GM12878 (cell line): ENCODE data around the gene WWTR1. TPM values are rescaled to one million over a fixed set of nuclear protein-coding genes. Genes with fewer than 3 reads are reported as not detected.

Experiments used
- ATAC-seq: fragments of 200-7000 bp; cut with Tn5 transposase; 3 replicates; pipeline ENCODE4 v1.9.1; 2020; ENCODE audit warnings: mild to moderate bottlenecking, moderate library complexity
- BruUV-seq: library from RNA; stranded (reverse); fragments of 400-500 nt; replicated peaks from 2 replicates; lab custom pipeline; 2021; lab: Mats Ljungman, UMichigan
- CTCF ChIA-PET: fragments of 300-600 bp; sonication (Branson Sonifier 250); formaldehyde crosslinking; extraction: SDS; loops from one replicate; lab custom pipeline; 2021; ENCODE audit warnings: inconsistent platforms; lab: Yijun Ruan, JAX
- POLR2A ChIA-PET: fragments of 350-600 bp; formaldehyde crosslinking; extraction: SDS; loops from one replicate; lab custom pipeline; 2021; ENCODE audit warnings: inconsistent platforms; lab: Charles Lee
- RAD21 ChIA-PET: fragments of 300-600 bp; sonication (Branson Sonifier 250); formaldehyde crosslinking; loops from one replicate; lab custom pipeline; 2023; ENCODE audit warnings: antibody characterized with exemption; ENCODE audit not compliant: unreplicated experiment; lab: Charles Lee
- SMC1A ChIA-PET: fragments of 300-600 bp; sonication (Branson Sonifier 250); formaldehyde crosslinking; loops from one replicate; lab custom pipeline; 2023; ENCODE audit not compliant: unreplicated experiment, uncharacterized antibody; lab: Charles Lee
- DNase-seq: peaks from one replicate; pipeline ENCODE4 v3.0.0-alpha.2; 2011; ENCODE audit warnings: low read depth, low spot score
- FAIRE-seq: peaks from 3 replicates; lab custom pipeline; 2011; peaks lifted over from hg19 to GRCh38; lab: Jason Lieb, UNC
- H2AFZ ChIP-seq: 2 replicates; pipeline ENCODE4 v1.6.0; 2011; ENCODE audit warnings: low read depth, low read length, control low read depth; ENCODE audit not compliant: control insufficient read depth
- H3K27ac ChIP-seq: 2 replicates; pipeline ENCODE4 v1.5.1; 2011; ENCODE audit warnings: control low read depth; ENCODE audit not compliant: control insufficient read depth, insufficient read depth
- H3K27me3 ChIP-seq, 2 experiments: replicated peaks in 1 of 2; 2 replicates each; pipeline versions ENCODE4 v1.6.0 to v1.6.1; 2011; ENCODE audit warnings: low read length in 1 of 2; ENCODE audit not compliant: control insufficient read depth in 2 of 2, insufficient read depth in 2 of 2
- H3K36me3 ChIP-seq, 2 experiments: 2 replicates each; pipeline ENCODE4 v1.5.1; 2011; ENCODE audit warnings: low read length in 1 of 2; ENCODE audit not compliant: control insufficient read depth in 2 of 2, insufficient read depth in 2 of 2
- H3K4me1 ChIP-seq: 2 replicates; pipeline ENCODE4 v1.6.1; 2011; ENCODE audit warnings: mild to moderate bottlenecking, low read length, moderate library complexity, mixed read lengths; ENCODE audit not compliant: control insufficient read depth, insufficient read depth
- H3K4me2 ChIP-seq: 2 replicates; pipeline ENCODE4 v1.6.0; 2011; ENCODE audit warnings: control low read depth; ENCODE audit not compliant: control insufficient read depth, insufficient read depth
- H3K4me3 ChIP-seq: fragments of 200-600 bp; sonication (generic); 2 replicates; pipeline ENCODE4 v1.5.1; 2016
- H3K79me2 ChIP-seq: 2 replicates; pipeline ENCODE4 v1.6.0; 2011; ENCODE audit warnings: low read length; ENCODE audit not compliant: control insufficient read depth, insufficient read depth
- H3K9ac ChIP-seq: 2 replicates; pipeline ENCODE4 v1.8.0; 2011; ENCODE audit warnings: low read length, control low read depth, mixed read lengths; ENCODE audit not compliant: control insufficient read depth, insufficient read depth
- H3K9me3 ChIP-seq: replicated peaks from 3 replicates; pipeline ENCODE4 v1.5.1; 2011; ENCODE audit warnings: mild to moderate bottlenecking, low read length; ENCODE audit not compliant: control insufficient read depth, insufficient read depth
- H4K20me1 ChIP-seq: 2 replicates; pipeline ENCODE4 v1.6.0; 2011; ENCODE audit not compliant: control insufficient read depth, insufficient read depth
- GATAD2B ChIP-seq: fragments of 450-650 bp; conservative IDR thresholded peaks from 2 replicates; pipeline ENCODE4 v1.6.1; 2017; ENCODE audit warnings: low read depth, mild to moderate bottlenecking, moderate library complexity
- HDGF ChIP-seq: fragments of 450-650 bp; IDR thresholded peaks from 2 replicates; pipeline ENCODE4 v1.6.1; 2016; ENCODE audit warnings: antibody characterized with exemption
- IKZF2 ChIP-seq, 2 experiments: fragments of 450-650 bp; IDR thresholded peaks; 2 replicates each; pipeline ENCODE4 v1.6.1; 2017; ENCODE audit warnings: mild to moderate bottlenecking in 2 of 2, moderate library complexity in 2 of 2
- IRF4 ChIP-seq: IDR thresholded peaks from 2 replicates; pipeline ENCODE4 v1.6.1; 2011; ENCODE audit warnings: low read depth, low read length
- LARP7 ChIP-seq: fragments of 450-650 bp; IDR thresholded peaks from 2 replicates; pipeline ENCODE4 v1.6.1; 2017; ENCODE audit warnings: mild to moderate bottlenecking
- MTA3 ChIP-seq: IDR thresholded peaks from 2 replicates; pipeline ENCODE4 v1.6.1; 2012; ENCODE audit warnings: low read length, inconsistent platforms, borderline replicate concordance
- RB1 ChIP-seq: fragments of 450-650 bp; formaldehyde crosslinking; IDR thresholded peaks from 2 replicates; pipeline ENCODE4 v1.6.1; 2017; ENCODE audit warnings: mild to moderate bottlenecking, borderline replicate concordance
- RCOR1 ChIP-seq: conservative IDR thresholded peaks from 2 replicates; pipeline ENCODE4 v1.6.1; 2012; ENCODE audit warnings: low read depth, low read length, improper control_type of control experiment
- SIX5 ChIP-seq: IDR thresholded peaks from 2 replicates; pipeline ENCODE4 v1.6.1; 2011; ENCODE audit warnings: mild to moderate bottlenecking, low read depth, low read length, moderate library complexity; ENCODE audit not compliant: severe bottlenecking
- SUZ12 ChIP-seq: fragments of 200-600 bp; sonication (generic); IDR thresholded peaks from one replicate; pipeline ENCODE4 v1.6.1; 2018; ENCODE audit warnings: antibody characterized with exemption, mild to moderate bottlenecking; ENCODE audit not compliant: unreplicated experiment
- TARDBP ChIP-seq: IDR thresholded peaks from 2 replicates; pipeline ENCODE4 v1.6.1; 2016; ENCODE audit warnings: borderline replicate concordance
- ZNF274 ChIP-seq: IDR thresholded peaks from one replicate; pipeline ENCODE4 v1.8.0; 2011; ENCODE audit not compliant: insufficient read length, insufficient read depth
- WGBS: methylation state at CpG from one replicate; pipeline ENCODE4 v1.1.6; 2016; ENCODE audit warnings: low lambda C conversion rate; ENCODE audit not compliant: insufficient replicate concordance, insufficient coverage; ENCODE audit errors: missing lambda C conversion rate; 5-methylcytosine and 5-hydroxymethylcytosine counted together
- in situ Hi-C: fragments of 300-500 bp; cut with MboI; formaldehyde crosslinking; loops from 9 replicates; pipeline ENCODE4 v1.14.3; 2018; ENCODE audit warnings: mixed read lengths
- intact Hi-C: fragments of 100-400 bp; cut with micrococcal nuclease; formaldehyde crosslinking; loops from one replicate; pipeline ENCODE4 v1.14.2; 2022; ENCODE audit not compliant: unreplicated experiment
- polyA plus RNA-seq, 11 experiments: library from polyadenylated mRNA; depleted of rRNA in 4 of 11; unstranded in 6 of 11; stranded (reverse) in 5 of 11; fragments of >200 nt; fragmentation: Nextera tagmentation in 4 of 11; fragmentation: Illumina TruSeq in 1 of 11; extraction: Ambion mirVana in 4 of 11; extraction: Trizol in 1 of 11; gene quantifications; 1 replicate in 1 of 11; 2 replicates in 10 of 11; pipeline versions ENCODE4 v1.2.1 to v1.2.3, GENCODE V29; 2011 to 2016; ENCODE audit warnings: inconsistent platforms in 2 of 11, missing spikeins in 2 of 11, low read depth in 1 of 11
- total RNA-seq, 4 experiments: library from RNA; depleted of rRNA in 3 of 4; stranded (reverse); fragments of >200 nt in 3 of 4; fragmentation: Illumina TruSeq in 1 of 4; extraction: Trizol in 1 of 4; gene quantifications; 2 replicates each; pipeline versions ENCODE4 v1.2.1 to v1.2.3, GENCODE V29; 2013 to 2021
- TF ChIP-seq, protein P1 (sequence below): fragments of 450-650 bp; formaldehyde crosslinking; IDR thresholded peaks from 2 replicates; pipeline ENCODE4 v1.4.0; 2022; ENCODE audit warnings: mild to moderate bottlenecking, moderate library complexity
- TF ChIP-seq, protein P2 (sequence below): IDR thresholded peaks from 2 replicates; pipeline ENCODE4 v1.6.1; 2012; ENCODE audit warnings: low read length, inconsistent platforms
- TF ChIP-seq, protein P3 (sequence below): fragments of 450-650 bp; conservative IDR thresholded peaks from 2 replicates; pipeline ENCODE4 v1.6.1; 2017; ENCODE audit warnings: mild to moderate bottlenecking, moderate library complexity

The WWTR1 gene
- total and polyA plus RNA-seq, 10 of the 15 experiments (the other 5 are each of a cell fraction or from before 2014, with no cell fraction given): 2.5 to 18.5 (median 5.8) TPM

DNA sequence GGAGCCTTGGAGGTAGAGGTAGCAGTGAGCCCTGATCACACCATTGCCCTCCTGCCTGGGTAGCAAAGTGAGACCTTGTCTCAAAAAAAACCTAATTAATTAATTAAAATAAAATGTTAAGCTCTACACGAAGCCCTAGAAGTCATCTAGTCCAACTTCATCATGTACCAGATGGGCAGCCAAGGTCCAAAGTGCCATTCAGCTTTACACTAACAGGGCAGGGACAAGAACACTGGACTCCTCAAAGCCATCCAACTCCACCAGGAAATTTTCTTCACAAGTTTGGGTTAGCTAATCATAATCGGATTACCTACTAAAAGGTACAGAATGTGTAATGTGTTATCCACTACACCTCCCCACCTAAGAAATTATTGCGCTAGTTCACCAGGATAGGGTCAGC is 48.8 kb downstream of the WWTR1 start:
- peak overlapping the region; percentile 60 for H3K4me2 ChIP-seq

More for the DNA sequence above, 48.8 kb downstream of the WWTR1 start:
- 40% methylated on average over 3 of the region's 3 CpGs for WGBS
- no TSS peak for BruUV-seq
- no peaks in the 10 kb centered on the region for H3K9me3 ChIP-seq
- DNase-seq: no peak
- H3K4me3 ChIP-seq: no peak overlapping the region
- no peak overlapping the region for H3K27ac ChIP-seq
- no peaks in the 10 kb centered on the region for H4K20me1 ChIP-seq
- intact Hi-C loops (no loop called here), in situ Hi-C loops (no loop called here)
- no peak overlapping the region for H3K9ac ChIP-seq
- no peaks in the 10 kb centered on the region; the same call in 1 of the 2 replicates for H3K79me2 ChIP-seq
- POLR2A ChIA-PET: interaction anchor here (0.7 to 5.1 kb wide), 11 partner anchors 12 to 49 kb away, joined by 3 to 39 read pairs (median 5); partner anchors contain the start of gene WWTR1
- CTCF ChIA-PET: interaction anchor here (0.8 to 4.1 kb wide), 12 partner anchors 8 to 161 kb away, joined by 3 to 46 read pairs (median 8); partner anchors contain the start of gene WWTR1
- H3K4me1 ChIP-seq: peaks cover 22% of the 10 kb centered on the region
- H3K36me3 ChIP-seq: peaks cover 0 to 3% of the 10 kb centered on the region in 2 experiments; a peak in 2 of 4 replicates
- FAIRE-seq: no peak
- RAD21 ChIA-PET: interaction anchor here (0.7 to 4.4 kb wide), 20 partner anchors 9 to 205 kb away, joined by 3 to 68 read pairs (median 8); partner anchors contain the start of gene WWTR1
- TF ChIP-seq IKZF2 (IDR thresholded peaks at IDR 0.05) (no peak), IRF4 (no peak), RCOR1 (no peak), ZNF274 (no peak), SIX5 (no peak), SUZ12 (no peak), RB1 (no peak), GATAD2B (no peak), TARDBP (no peak), LARP7 (no peak), HDGF (no peak), MTA3 (no peak)
- TF ChIP-seq, protein P1, sequence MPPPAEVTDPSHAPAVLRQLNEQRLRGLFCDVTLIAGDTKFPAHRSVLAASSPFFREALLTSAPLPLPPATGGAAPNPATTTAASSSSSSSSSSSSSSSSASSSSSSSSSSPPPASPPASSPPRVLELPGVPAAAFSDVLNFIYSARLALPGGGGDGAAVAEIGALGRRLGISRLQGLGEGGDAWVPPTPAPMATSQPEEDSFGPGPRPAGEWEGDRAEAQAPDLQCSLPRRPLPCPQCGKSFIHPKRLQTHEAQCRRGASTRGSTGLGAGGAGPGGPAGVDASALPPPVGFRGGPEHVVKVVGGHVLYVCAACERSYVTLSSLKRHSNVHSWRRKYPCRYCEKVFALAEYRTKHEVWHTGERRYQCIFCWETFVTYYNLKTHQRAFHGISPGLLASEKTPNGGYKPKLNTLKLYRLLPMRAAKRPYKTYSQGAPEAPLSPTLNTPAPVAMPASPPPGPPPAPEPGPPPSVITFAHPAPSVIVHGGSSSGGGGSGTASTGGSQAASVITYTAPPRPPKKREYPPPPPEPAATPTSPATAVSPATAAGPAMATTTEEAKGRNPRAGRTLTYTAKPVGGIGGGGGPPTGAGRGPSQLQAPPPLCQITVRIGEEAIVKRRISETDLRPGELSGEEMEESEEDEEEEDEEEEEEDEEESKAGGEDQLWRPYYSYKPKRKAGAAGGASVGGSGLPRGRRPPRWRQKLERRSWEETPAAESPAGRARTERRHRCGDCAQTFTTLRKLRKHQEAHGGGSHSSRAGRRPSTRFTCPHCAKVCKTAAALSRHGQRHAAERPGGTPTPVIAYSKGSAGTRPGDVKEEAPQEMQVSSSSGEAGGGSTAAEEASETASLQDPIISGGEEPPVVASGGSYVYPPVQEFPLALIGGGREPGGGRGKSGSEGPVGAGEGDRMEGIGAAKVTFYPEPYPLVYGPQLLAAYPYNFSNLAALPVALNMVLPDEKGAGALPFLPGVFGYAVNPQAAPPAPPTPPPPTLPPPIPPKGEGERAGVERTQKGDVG (CRISPR knock-in tag): no peak
- TF ChIP-seq, protein P2, sequence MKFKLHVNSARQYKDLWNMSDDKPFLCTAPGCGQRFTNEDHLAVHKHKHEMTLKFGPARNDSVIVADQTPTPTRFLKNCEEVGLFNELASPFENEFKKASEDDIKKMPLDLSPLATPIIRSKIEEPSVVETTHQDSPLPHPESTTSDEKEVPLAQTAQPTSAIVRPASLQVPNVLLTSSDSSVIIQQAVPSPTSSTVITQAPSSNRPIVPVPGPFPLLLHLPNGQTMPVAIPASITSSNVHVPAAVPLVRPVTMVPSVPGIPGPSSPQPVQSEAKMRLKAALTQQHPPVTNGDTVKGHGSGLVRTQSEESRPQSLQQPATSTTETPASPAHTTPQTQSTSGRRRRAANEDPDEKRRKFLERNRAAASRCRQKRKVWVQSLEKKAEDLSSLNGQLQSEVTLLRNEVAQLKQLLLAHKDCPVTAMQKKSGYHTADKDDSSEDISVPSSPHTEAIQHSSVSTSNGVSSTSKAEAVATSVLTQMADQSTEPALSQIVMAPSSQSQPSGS: no peak
- TF ChIP-seq, protein P3, sequence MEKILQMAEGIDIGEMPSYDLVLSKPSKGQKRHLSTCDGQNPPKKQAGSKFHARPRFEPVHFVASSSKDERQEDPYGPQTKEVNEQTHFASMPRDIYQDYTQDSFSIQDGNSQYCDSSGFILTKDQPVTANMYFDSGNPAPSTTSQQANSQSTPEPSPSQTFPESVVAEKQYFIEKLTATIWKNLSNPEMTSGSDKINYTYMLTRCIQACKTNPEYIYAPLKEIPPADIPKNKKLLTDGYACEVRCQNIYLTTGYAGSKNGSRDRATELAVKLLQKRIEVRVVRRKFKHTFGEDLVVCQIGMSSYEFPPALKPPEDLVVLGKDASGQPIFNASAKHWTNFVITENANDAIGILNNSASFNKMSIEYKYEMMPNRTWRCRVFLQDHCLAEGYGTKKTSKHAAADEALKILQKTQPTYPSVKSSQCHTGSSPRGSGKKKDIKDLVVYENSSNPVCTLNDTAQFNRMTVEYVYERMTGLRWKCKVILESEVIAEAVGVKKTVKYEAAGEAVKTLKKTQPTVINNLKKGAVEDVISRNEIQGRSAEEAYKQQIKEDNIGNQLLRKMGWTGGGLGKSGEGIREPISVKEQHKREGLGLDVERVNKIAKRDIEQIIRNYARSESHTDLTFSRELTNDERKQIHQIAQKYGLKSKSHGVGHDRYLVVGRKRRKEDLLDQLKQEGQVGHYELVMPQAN: no peak
- SMC1A ChIA-PET: interaction anchor here (0.7 to 8.0 kb wide), 15 partner anchors 9 to 117 kb away, joined by 3 to 98 read pairs (median 11); partner anchors contain the start of gene WWTR1
- no peak overlapping the region for H2AFZ ChIP-seq
- H3K27me3 ChIP-seq: no peaks in the 10 kb centered on the region
- peak; percentile 6; the same call in 2 of the 3 replicates for ATAC-seq
